Esophagus muscularis mucosa (tissue), 4 donors: ENCODE results near the gene UBE2F. TPM values are rescaled to one million over a fixed set of nuclear protein-coding genes. Genes with fewer than 3 reads are reported as not detected.

Experiments used
- DNase-seq: peaks from one replicate; pipeline ENCODE4 v3.0.0-alpha.2; 2017; ENCODE audit errors: extremely low spot score
- H3K27ac ChIP-seq, 4 donors: fragments of 200-600 bp; sonication (generic); replicated peaks in 1 of 4; 1 replicate in 3 of 4; 2 replicates in 1 of 4; pipeline ENCODE4 v1.5.1; 2016 to 2019; ENCODE audit warnings: mild to moderate bottlenecking in 1 of 4
- H3K27me3 ChIP-seq, 4 donors: fragments of 200-600 bp; sonication (generic); one replicate each; pipeline versions ENCODE4 v1.5.1 to v1.6.0; 2016 to 2019
- H3K36me3 ChIP-seq, 4 donors: fragments of 200-600 bp; sonication (generic); one replicate each; pipeline ENCODE4 v1.5.1; 2016 to 2019
- H3K4me1 ChIP-seq, 4 donors: fragments of 200-600 bp; sonication (generic); one replicate each; pipeline ENCODE4 v1.5.1; 2016 to 2019
- H3K4me3 ChIP-seq, 4 donors: fragments of 200-600 bp; sonication (generic); 1 replicate in 2 of 4; 2 replicates in 2 of 4; pipeline ENCODE4 v1.5.1; 2016 to 2019; ENCODE audit warnings: mild to moderate bottlenecking in 4 of 4, moderate library complexity in 1 of 4
- H3K9me3 ChIP-seq, 4 donors: fragments of 200-600 bp; sonication (generic); 1 replicate in 3 of 4; 2 replicates in 1 of 4; pipeline ENCODE4 v1.5.1; 2016 to 2019
- EP300 ChIP-seq: sonication (generic); formaldehyde crosslinking; IDR thresholded peaks from one replicate; pipeline ENCODE4 v1.6.1; 2017; ENCODE audit warnings: antibody characterized with exemption
- POLR2A ChIP-seq: fragments of 450-650 bp; IDR thresholded peaks from one replicate; pipeline ENCODE4 v1.6.1; 2017; ENCODE audit warnings: antibody characterized with exemption, moderate library complexity, mild to moderate bottlenecking, low read depth
- POLR2AphosphoS5 ChIP-seq, 2 donors: sonication (generic); formaldehyde crosslinking; IDR thresholded peaks; one replicate each; pipeline ENCODE4 v1.6.1; 2017; ENCODE audit warnings: antibody characterized with exemption in 2 of 2
- WGBS: methylation state at CpG from one replicate; pipeline ENCODE4 v1.1.5; 2018; 5-methylcytosine and 5-hydroxymethylcytosine counted together
- intact Hi-C: fragments of 100-400 bp; cut with DNase I; formaldehyde crosslinking; loops from one replicate; pipeline ENCODE4 v1.15.1; 2023
- total RNA-seq, 4 donors: library from RNA; depleted of rRNA; stranded (reverse); fragments of >200 nt; gene quantifications; one replicate each; pipeline versions ENCODE4 v1.1.0 to v1.2.1, GENCODE V29; 2016
- TF ChIP-seq, protein P1 (sequence below), 3 experiments: fragments of 200-600 bp in 2 of 3; fragments of 450-650 bp in 1 of 3; sonication (generic) in 2 of 3; IDR thresholded peaks; one replicate each; pipeline ENCODE4 v1.5.1; 2017 to 2019; ENCODE audit warnings: antibody characterized with exemption in 3 of 3, mild to moderate bottlenecking in 2 of 3, moderate library complexity in 1 of 3

Gene UBE2F
- total RNA-seq, 4 donors from 2014 or later = 59.0 to 111 (median 78.5) TPM

GRCh38 chr2:238015705-238016104 is 48.9 kb downstream of the UBE2F start:
- H3K27ac ChIP-seq = no peak overlapping the region
- H3K4me3 ChIP-seq = no peak overlapping the region
- no peaks in the 10 kb centered on the region for H3K4me1 ChIP-seq
- no peak for TF ChIP-seq EP300
- TF ChIP-seq POLR2AphosphoS5 (IDR thresholded peaks at IDR 0.05) = no peak
- TF ChIP-seq POLR2A = no peak
- TF ChIP-seq, protein P1, sequence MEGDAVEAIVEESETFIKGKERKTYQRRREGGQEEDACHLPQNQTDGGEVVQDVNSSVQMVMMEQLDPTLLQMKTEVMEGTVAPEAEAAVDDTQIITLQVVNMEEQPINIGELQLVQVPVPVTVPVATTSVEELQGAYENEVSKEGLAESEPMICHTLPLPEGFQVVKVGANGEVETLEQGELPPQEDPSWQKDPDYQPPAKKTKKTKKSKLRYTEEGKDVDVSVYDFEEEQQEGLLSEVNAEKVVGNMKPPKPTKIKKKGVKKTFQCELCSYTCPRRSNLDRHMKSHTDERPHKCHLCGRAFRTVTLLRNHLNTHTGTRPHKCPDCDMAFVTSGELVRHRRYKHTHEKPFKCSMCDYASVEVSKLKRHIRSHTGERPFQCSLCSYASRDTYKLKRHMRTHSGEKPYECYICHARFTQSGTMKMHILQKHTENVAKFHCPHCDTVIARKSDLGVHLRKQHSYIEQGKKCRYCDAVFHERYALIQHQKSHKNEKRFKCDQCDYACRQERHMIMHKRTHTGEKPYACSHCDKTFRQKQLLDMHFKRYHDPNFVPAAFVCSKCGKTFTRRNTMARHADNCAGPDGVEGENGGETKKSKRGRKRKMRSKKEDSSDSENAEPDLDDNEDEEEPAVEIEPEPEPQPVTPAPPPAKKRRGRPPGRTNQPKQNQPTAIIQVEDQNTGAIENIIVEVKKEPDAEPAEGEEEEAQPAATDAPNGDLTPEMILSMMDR (IDR thresholded peaks at IDR 0.05) = peak in 1 of 3 experiments; percentile 4
- intact Hi-C loops = loop anchor here (10.0 kb wide), 1 partner anchor 161 kb away; the partner anchor contains the start of gene RAMP1
- no peaks in the 10 kb centered on the region for H3K27me3 ChIP-seq
- DNase-seq = no peak
- H3K9me3 ChIP-seq = no peaks in the 10 kb centered on the region
- 69% methylated on average over 4 of the region's 4 CpGs for WGBS
- peaks cover 4 to 25% (median 22%) of the 10 kb centered on the region in 4 donors for H3K36me3 ChIP-seq

DNA sequence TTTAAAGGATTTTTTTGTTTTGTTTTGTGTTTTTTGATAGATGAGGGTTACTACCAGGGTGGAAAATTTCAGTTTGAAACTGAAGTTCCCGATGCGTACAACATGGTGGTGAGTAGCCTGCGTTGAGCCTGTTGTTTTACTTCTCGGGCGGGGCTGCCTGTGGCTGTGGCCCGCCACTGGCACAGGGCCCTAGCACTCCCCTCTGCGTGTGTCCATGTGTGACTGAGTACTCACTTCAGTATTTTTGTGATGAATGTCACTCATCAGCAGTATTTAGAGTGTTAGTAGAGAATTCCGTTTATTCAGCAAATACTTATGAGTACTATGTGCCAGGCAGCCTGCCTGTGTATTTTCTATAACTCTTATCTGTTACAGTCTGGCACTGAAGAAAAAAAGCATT is 49.7 kb downstream of the UBE2F start:
- Histone ChIP-seq H3K36me3 (peaks cover 4 to 33% (median 24%) of the 10 kb centered on the region in 4 donors), H3K4me3 (no peak overlapping the region), H3K27ac (no peak overlapping the region), H3K27me3 (no peaks in the 10 kb centered on the region), H3K4me1 (no peaks in the 10 kb centered on the region), H3K9me3 (no peaks in the 10 kb centered on the region)
- 93% methylated on average over 8 of the region's 8 CpGs for WGBS
- DNase-seq = peak; percentile 21
- intact Hi-C loops = loop anchor here (10.0 kb wide), 1 partner anchor 162 kb away; the partner anchor contains the start of gene RAMP1
- TF ChIP-seq EP300 = no peak

DNA sequence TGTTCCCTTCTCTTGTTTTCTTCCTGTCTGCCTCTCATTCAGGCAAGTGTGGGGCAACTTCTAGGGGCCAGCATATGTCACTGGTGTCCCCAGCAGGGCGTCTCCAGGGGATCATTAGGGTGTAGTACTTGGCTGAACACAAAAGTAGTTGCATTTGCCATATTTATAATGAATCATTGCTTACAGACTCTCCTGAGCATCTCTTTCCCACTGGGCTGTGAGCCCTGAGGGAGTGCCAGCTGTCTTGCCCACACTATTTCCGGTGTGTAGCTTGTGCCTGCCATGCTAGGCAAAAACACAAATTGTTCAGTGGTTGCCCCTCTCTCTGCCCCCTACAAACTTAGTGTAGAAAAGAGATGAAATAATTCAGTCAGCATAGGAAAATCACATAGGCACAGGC is 53.1 kb downstream of the UBE2F start:
- Histone ChIP-seq H3K36me3 (peaks cover 4 to 39% (median 24%) of the 10 kb centered on the region in 4 donors), H3K4me1 (no peaks in the 10 kb centered on the region), H3K4me3 (no peak overlapping the region), H3K27me3 (no peaks in the 10 kb centered on the region), H3K27ac (no peak overlapping the region), H3K9me3 (no peaks in the 10 kb centered on the region)
- TF ChIP-seq EP300 (no peak), POLR2A (no peak), POLR2AphosphoS5 (IDR thresholded peaks at IDR 0.05) (no peak)
- TF ChIP-seq, protein P1 (IDR thresholded peaks at IDR 0.05) = no peak
- intact Hi-C loops = loop anchor here (10.0 kb wide), 1 partner anchor 165 kb away; the partner anchor contains the start of gene RAMP1
- no peak for DNase-seq
- WGBS = 90% methylated on average over 2 of the region's 2 CpGs

DNA sequence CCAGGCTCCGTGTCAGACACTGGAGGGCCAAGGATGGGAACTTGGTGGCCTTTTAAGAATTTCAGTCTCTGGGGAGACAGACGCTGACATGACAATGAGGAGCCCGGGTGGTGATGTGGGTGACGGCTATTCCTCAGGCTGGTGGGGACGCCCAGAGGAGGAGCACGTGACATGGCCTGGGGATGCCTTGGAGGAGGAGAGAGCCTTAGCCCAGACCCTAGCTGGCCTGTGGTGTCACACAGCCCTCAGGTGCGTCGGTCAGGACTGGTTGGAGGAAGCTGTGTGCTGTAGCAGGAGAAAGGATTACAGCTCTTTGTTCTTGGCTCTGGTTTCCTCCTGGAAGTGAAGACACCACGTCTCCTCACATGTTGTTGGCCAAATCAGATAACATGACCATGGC is 54.0 kb downstream of the UBE2F start:
- no peak overlapping the region for H3K27ac ChIP-seq
- no peaks in the 10 kb centered on the region for H3K27me3 ChIP-seq
- H3K4me1 ChIP-seq = no peaks in the 10 kb centered on the region
- no peaks in the 10 kb centered on the region for H3K9me3 ChIP-seq
- no peak overlapping the region for H3K4me3 ChIP-seq
- intact Hi-C loops = no loop called here
- peaks cover 5 to 47% (median 29%) of the 10 kb centered on the region in 4 donors for H3K36me3 ChIP-seq
- DNase-seq = no peak
- no peak for TF ChIP-seq POLR2A
- TF ChIP-seq POLR2AphosphoS5 (IDR thresholded peaks at IDR 0.05) = no peak
- TF ChIP-seq, protein P1 (IDR thresholded peaks at IDR 0.05) = no peak
- TF ChIP-seq EP300 = no peak
- 97% methylated on average over 9 of the region's 9 CpGs for WGBS

DNA sequence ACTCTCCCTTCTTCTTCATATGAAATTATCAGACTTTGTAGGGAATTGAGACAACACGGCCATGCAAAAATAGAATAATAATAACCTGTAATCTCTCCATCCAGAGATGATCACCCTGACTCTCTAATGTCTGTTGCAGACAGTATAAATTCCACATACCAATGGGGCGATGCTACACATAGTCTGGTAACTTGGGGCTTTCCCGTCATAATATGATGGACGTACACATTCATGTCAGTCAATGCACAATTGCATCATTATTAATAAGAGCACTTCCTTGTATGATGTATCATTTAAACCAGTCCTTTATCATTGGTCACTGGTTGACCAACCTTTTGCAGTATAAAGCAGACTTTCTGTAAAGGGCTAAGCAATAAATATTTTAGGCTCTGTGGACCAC is 54.5 kb downstream of the UBE2F start:
- no peaks in the 10 kb centered on the region for H3K4me1 ChIP-seq
- peaks cover 10 to 52% (median 34%) of the 10 kb centered on the region in 4 donors for H3K36me3 ChIP-seq
- intact Hi-C loops = no loop called here
- H3K27me3 ChIP-seq = no peaks in the 10 kb centered on the region
- TF ChIP-seq, protein P1 (IDR thresholded peaks at IDR 0.05) = no peak
- TF ChIP-seq EP300 (no peak), POLR2AphosphoS5 (IDR thresholded peaks at IDR 0.05) (no peak), POLR2A (no peak)
- no peak overlapping the region for H3K4me3 ChIP-seq
- H3K27ac ChIP-seq = no peak overlapping the region
- H3K9me3 ChIP-seq = no peaks in the 10 kb centered on the region
- DNase-seq = no peak
- WGBS = 96% methylated on average over 4 of the region's 4 CpGs
